ENCODE results near the gene IDH3A.

The IDH3A gene

GRCh38 chr15:78174401-78174800 is 25.2 kb downstream of the IDH3A start:
- FAIRE-seq = no peak
- no peak for DNase-seq (ENCODE audit: insufficient read length, low spot score)
- TF ChIP-seq TAF1 (IDR thresholded peaks at IDR 0.05; ENCODE audit: low read depth, low read length) (no peak), POLR2AphosphoS5 (IDR thresholded peaks at IDR 0.05; ENCODE audit: low read depth, low read length) (no peak), POLR2A (IDR thresholded peaks at IDR 0.05; ENCODE audit: low read depth, low read length) (no peak), SPI1 (IDR thresholded peaks at IDR 0.05; ENCODE audit: low read depth, low read length) (no peak), POU2F2 (IDR thresholded peaks at IDR 0.05; ENCODE audit: low read depth, low read length) (no peak), PAX5 (IDR thresholded peaks at IDR 0.05; ENCODE audit: insufficient read depth, low read length, severe bottlenecking) (no peak)

DNA sequence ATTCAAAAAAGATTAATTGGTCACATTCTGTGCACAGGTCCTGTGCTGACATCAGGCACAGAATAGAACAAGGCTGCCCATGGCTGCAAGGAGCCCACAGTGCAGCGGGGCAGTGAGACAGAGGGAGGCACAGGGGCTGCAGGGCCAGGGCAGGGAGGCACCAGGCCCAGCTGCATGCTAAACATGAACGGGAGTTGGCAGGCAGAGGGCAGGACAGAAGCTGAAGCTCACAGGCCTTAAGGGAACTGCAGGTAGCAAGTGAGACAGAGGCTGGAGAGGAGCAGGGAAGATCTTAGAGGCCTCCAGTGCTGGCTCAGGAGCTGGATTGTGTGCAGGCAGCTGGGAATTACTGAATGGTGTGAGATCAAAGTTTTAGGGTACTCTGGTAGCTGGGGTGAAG is 26.2 kb downstream of the IDH3A start:
- FAIRE-seq (no peak), DNase-seq (ENCODE audit: insufficient read length, low spot score) (no peak)
- no peak for TF ChIP-seq TAF1 (IDR thresholded peaks at IDR 0.05; ENCODE audit: low read depth, low read length)
- no peak for TF ChIP-seq POU2F2 (IDR thresholded peaks at IDR 0.05; ENCODE audit: low read depth, low read length)
- TF ChIP-seq POLR2AphosphoS5 (IDR thresholded peaks at IDR 0.05; ENCODE audit: low read depth, low read length) = no peak

DNA sequence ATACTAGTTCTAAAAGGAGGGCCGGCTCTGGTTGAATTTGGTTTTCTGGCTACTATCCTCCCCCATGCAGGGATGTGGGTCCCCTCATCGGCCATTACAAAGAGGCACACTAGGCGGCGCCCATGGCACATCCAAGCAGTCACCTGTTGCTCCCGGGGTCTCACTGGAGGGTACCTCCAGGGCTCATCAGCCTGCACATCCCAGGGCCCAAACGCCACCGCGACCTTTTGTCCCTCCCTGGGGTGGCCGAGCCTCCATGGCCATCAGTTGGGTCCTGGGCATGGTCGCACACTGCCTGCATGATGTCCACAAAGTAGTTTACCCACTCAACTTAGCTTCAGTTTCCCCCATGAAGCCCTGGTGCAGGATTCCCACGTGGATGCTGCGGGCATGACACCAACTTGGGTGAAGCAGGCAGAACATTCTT is 28.3 kb downstream of the IDH3A start:
- TF ChIP-seq POLR2AphosphoS5 (IDR thresholded peaks at IDR 0.05; ENCODE audit: low read depth, low read length) (no peak), PAX5 (IDR thresholded peaks at IDR 0.05; ENCODE audit: insufficient read depth, low read length, severe bottlenecking) (no peak), SPI1 (IDR thresholded peaks at IDR 0.05; ENCODE audit: low read depth, low read length) (no peak), TAF1 (IDR thresholded peaks at IDR 0.05; ENCODE audit: low read depth, low read length) (no peak), POLR2A (IDR thresholded peaks at IDR 0.05; ENCODE audit: low read depth, low read length) (no peak)
- FAIRE-seq (no peak), DNase-seq (ENCODE audit: insufficient read length, low spot score) (no peak)

- no peak for FAIRE-seq
- DNase-seq (ENCODE audit: insufficient read length, low spot score) = no peak
- TF ChIP-seq PAX5 (IDR thresholded peaks at IDR 0.05; ENCODE audit: insufficient read depth, low read length, severe bottlenecking) (no peak), POU2F2 (IDR thresholded peaks at IDR 0.05; ENCODE audit: low read depth, low read length) (no peak), TAF1 (IDR thresholded peaks at IDR 0.05; ENCODE audit: low read depth, low read length) (no peak), SPI1 (IDR thresholded peaks at IDR 0.05; ENCODE audit: low read depth, low read length) (no peak), POLR2A (IDR thresholded peaks at IDR 0.05; ENCODE audit: low read depth, low read length) (no peak), POLR2AphosphoS5 (IDR thresholded peaks at IDR 0.05; ENCODE audit: low read depth, low read length) (no peak)
Observed at GRCh38 chr15:78178064-78178463, 28.9 kb downstream of the IDH3A start.

DNA sequence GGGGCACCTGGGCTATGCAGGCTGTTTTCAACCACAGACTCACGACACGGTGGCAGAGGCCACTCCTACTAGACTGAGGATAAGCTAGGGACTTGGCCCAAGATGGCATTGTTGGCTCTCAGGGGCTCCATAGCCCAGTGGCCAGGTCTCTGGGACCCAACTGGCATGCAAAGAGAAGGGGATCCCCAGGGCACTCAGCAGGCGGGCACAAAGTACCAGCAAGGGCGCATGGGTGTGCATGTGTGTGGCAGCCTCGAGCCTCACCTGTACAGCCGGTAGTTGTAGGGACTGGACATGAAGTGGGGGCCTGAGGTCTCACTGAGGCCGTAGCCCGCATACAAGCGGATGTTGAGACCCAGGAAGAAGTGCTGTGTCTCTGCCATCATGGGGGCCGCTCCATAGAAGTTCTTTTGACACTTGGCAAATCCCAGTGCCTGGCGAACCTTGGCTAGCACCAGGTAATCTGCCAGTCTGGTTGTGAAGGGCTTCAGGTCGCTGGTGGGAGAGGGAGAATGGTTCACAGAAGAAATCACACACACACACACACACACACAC is 30.2 kb downstream of the IDH3A start:
- TF ChIP-seq POU2F2 (IDR thresholded peaks at IDR 0.05; ENCODE audit: low read depth, low read length) (no peak), SPI1 (IDR thresholded peaks at IDR 0.05; ENCODE audit: low read depth, low read length) (no peak), POLR2AphosphoS5 (IDR thresholded peaks at IDR 0.05; ENCODE audit: low read depth, low read length) (no peak), POLR2A (IDR thresholded peaks at IDR 0.05; ENCODE audit: low read depth, low read length) (no peak), PAX5 (IDR thresholded peaks at IDR 0.05; ENCODE audit: insufficient read depth, low read length, severe bottlenecking) (no peak), TAF1 (IDR thresholded peaks at IDR 0.05; ENCODE audit: low read depth, low read length) (no peak)
- DNase-seq (ENCODE audit: insufficient read length, low spot score) = no peak
- no peak for FAIRE-seq

- peak; percentile 76 for FAIRE-seq
- DNase-seq (ENCODE audit: insufficient read length, low spot score) = no peak
- TF ChIP-seq POLR2A (IDR thresholded peaks at IDR 0.05; ENCODE audit: low read depth, low read length) = no peak
- no peak for TF ChIP-seq POU2F2 (IDR thresholded peaks at IDR 0.05; ENCODE audit: low read depth, low read length)
- no peak for TF ChIP-seq POLR2AphosphoS5 (IDR thresholded peaks at IDR 0.05; ENCODE audit: low read depth, low read length)
- no peak for TF ChIP-seq SPI1 (IDR thresholded peaks at IDR 0.05; ENCODE audit: low read depth, low read length)
- TF ChIP-seq PAX5 (IDR thresholded peaks at IDR 0.05; ENCODE audit: insufficient read depth, low read length, severe bottlenecking) = no peak
- TF ChIP-seq TAF1 (IDR thresholded peaks at IDR 0.05; ENCODE audit: low read depth, low read length) = no peak
Observed at GRCh38 chr15:78179906-78180305, 30.7 kb downstream of the IDH3A start.

GRCh38 chr15:78182336-78182700 is 33.2 kb downstream of the IDH3A start:
- TF ChIP-seq PAX5 (IDR thresholded peaks at IDR 0.05; ENCODE audit: insufficient read depth, low read length, severe bottlenecking) = no peak
- TF ChIP-seq POLR2A (IDR thresholded peaks at IDR 0.05; ENCODE audit: low read depth, low read length) = no peak
- no peak for TF ChIP-seq POU2F2 (IDR thresholded peaks at IDR 0.05; ENCODE audit: low read depth, low read length)
- no peak for TF ChIP-seq POLR2AphosphoS5 (IDR thresholded peaks at IDR 0.05; ENCODE audit: low read depth, low read length)
- TF ChIP-seq TAF1 (IDR thresholded peaks at IDR 0.05; ENCODE audit: low read depth, low read length) = no peak
- TF ChIP-seq SPI1 (IDR thresholded peaks at IDR 0.05; ENCODE audit: low read depth, low read length) = no peak
- FAIRE-seq = no peak
- no peak for DNase-seq (ENCODE audit: insufficient read length, low spot score)

DNA sequence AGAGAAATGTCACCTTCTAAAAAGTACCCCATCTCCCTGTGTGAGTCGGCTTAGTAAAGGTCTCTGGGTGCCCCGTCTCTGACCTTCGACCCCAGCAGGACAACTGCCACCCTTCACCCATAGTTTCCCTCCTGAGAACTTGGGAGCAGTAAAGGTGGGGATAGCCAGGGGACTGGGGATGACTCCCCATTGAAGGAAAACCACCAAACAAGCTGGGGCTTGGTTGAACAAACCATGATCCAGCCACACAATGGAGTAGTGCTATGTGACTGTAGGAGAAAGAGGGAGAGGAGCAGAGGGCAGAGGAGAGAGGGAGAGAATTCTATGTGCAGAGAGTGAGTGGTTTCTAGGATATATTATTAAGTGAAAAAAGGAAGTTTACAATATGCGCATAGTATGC is 33.7 kb downstream of the IDH3A start:
- TF ChIP-seq TAF1 (IDR thresholded peaks at IDR 0.05; ENCODE audit: low read depth, low read length) (no peak), POLR2AphosphoS5 (IDR thresholded peaks at IDR 0.05; ENCODE audit: low read depth, low read length) (no peak)
- DNase-seq (ENCODE audit: insufficient read length, low spot score) = no peak
- no peak for FAIRE-seq

DNA sequence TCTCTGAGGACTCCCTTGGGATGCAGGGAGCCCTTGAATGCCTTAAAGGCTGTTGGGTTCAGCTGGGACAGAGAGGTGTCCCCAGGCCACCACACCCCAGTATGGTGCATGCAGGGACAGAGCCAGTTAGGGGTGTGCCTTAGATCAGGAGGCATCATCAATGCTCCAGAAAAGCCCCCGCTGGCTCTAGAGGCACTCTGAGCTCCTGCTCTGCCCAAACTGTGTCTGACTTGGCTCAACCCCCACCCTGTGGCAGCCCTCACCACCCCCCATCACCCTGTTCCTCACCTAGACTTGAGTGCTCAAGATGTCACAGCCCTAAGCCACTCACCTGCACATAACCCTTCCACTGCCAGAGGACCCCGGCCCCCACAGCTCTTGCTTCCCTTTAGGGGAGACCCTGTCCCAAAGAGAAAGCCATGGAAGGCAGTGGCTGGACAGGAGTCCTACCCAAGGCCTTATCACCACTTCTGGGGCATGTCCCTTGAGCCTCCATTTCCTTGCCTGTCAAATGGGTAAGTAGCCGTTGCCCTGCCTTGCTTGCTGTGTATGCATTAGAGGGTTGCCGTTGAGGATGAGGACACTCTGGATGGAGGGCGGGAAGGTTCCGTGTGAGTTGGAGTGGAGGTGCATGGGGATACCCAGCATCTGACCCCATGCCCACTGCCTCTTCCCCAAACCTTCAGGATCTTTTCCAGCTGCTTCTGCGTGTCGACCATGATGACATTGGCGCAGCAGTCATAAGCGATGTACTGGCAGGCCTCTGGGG is 43.8 kb downstream of the IDH3A start:
- TF ChIP-seq POLR2A (IDR thresholded peaks at IDR 0.05; ENCODE audit: low read depth, low read length) (no peak), TAF1 (IDR thresholded peaks at IDR 0.05; ENCODE audit: low read depth, low read length) (no peak), PAX5 (IDR thresholded peaks at IDR 0.05; ENCODE audit: insufficient read depth, low read length, severe bottlenecking) (no peak), SPI1 (IDR thresholded peaks at IDR 0.05; ENCODE audit: low read depth, low read length) (no peak), POLR2AphosphoS5 (IDR thresholded peaks at IDR 0.05; ENCODE audit: low read depth, low read length) (no peak), POU2F2 (IDR thresholded peaks at IDR 0.05; ENCODE audit: low read depth, low read length) (no peak)
- DNase-seq (ENCODE audit: insufficient read length, low spot score) (no peak), FAIRE-seq (no peak)
